Uterus (tissue), 4 donors: Measurements from ENCODE around the gene GPR68. TPM values are rescaled to one million over a fixed set of nuclear protein-coding genes. Genes with fewer than 3 reads are reported as not detected.

Source experiments
- DNase-seq, 2 donors: peaks; one replicate each; pipeline ENCODE4 v3.0.0-alpha.2; 2019 to 2020
- H3K27ac ChIP-seq, 2 donors: fragments of 200-600 bp; sonication (generic); 1 replicate in 1 of 2; 2 replicates in 1 of 2; pipeline ENCODE4 v1.5.1; 2016 to 2018
- H3K27me3 ChIP-seq, 2 donors: fragments of 200-600 bp; sonication (generic); one replicate each; pipeline ENCODE4 v1.5.1; 2018 to 2019; ENCODE audit warnings: control low read depth in 1 of 2
- H3K36me3 ChIP-seq, 2 donors: fragments of 200-600 bp; sonication (generic); one replicate each; pipeline ENCODE4 v1.5.1; 2019; ENCODE audit warnings: control low read depth in 1 of 2
- H3K4me1 ChIP-seq, 2 donors: fragments of 200-600 bp; sonication (generic); one replicate each; pipeline ENCODE4 v1.5.1; 2018 to 2019; ENCODE audit warnings: control low read depth in 1 of 2
- H3K4me3 ChIP-seq, 2 donors: fragments of 200-600 bp; sonication (generic); 1 replicate in 1 of 2; 2 replicates in 1 of 2; pipeline ENCODE4 v1.5.1; 2018 to 2019; ENCODE audit warnings: mild to moderate bottlenecking in 1 of 2
- H3K9me3 ChIP-seq, 2 donors: fragments of 200-600 bp; sonication (generic); one replicate each; pipeline ENCODE4 v1.5.1; 2019; ENCODE audit warnings: control low read depth in 1 of 2
- POLR2A ChIP-seq, 2 donors: fragments of 450-650 bp; IDR thresholded peaks; one replicate each; pipeline ENCODE4 v1.6.1; 2016; ENCODE audit warnings: antibody characterized with exemption in 2 of 2, mild to moderate bottlenecking in 1 of 2, moderate library complexity in 1 of 2
- intact Hi-C: fragments of 100-400 bp; cut with DNase I; formaldehyde crosslinking; loops from one replicate; pipeline ENCODE4 v1.15.1; 2023; ENCODE audit warnings: low total_unique reads
- total RNA-seq, 4 donors: library from RNA; depleted of rRNA in 3 of 4; stranded (reverse); fragments of >200 nt in 3 of 4; gene quantifications; one replicate each; pipeline versions ENCODE4 v1.1.0 to v1.2.4, GENCODE V29; 2014 to 2023
- TF ChIP-seq, protein P1 (sequence below), 4 experiments: fragments of 200-600 bp in 2 of 4; fragments of 450-650 bp in 2 of 4; sonication (generic) in 2 of 4; IDR thresholded peaks; one replicate each; pipeline ENCODE4 v1.5.1; 2016 to 2019; ENCODE audit warnings: antibody characterized with exemption in 4 of 4, mild to moderate bottlenecking in 2 of 4, moderate library complexity in 1 of 4
- donor health status: DM: yes; HTN: yes; CAD: no.

Gene GPR68
- total RNA-seq, 4 donors from 2014 or later, result 0.48 to 0.98 TPM; not detected in 2

DNA sequence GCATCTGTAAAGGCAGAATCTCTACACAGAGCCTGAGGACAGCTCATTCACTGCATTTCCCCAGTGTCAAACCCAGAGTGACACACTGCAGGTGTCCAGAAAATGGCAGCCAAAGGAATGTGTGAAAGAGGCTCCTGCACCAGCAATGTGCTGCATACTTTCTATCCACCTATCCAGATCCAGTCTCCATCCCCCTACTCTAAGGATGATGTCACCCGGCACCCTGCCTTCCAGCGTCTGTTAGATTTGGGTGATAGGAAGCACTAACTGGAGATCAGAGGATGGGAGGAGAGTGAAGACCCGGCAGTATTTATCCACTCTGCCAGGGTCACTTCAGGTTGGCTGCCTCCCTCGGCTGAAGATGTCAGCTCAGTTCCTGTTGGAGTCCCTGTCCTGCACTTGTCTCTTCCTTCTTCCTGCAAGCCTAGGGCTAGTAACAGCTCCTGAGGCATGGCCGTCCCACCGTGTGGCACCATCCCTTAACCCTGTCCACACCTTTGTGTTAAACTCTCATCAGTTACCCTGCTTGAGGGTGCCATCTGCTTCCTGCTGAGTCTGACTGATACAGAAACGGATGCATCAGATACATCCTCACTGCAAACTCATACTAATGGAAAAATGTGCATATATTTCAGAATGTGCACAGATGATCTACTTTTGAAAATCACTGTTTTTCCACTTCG is 13.0 kb upstream of the GPR68 start:
- Histone ChIP-seq H3K9me3 (no peaks in the 10 kb centered on the region), H3K4me3 (no peak overlapping the region), H3K27ac (peak overlapping the region in 1 of 2 donors; percentile 35)

DNA sequence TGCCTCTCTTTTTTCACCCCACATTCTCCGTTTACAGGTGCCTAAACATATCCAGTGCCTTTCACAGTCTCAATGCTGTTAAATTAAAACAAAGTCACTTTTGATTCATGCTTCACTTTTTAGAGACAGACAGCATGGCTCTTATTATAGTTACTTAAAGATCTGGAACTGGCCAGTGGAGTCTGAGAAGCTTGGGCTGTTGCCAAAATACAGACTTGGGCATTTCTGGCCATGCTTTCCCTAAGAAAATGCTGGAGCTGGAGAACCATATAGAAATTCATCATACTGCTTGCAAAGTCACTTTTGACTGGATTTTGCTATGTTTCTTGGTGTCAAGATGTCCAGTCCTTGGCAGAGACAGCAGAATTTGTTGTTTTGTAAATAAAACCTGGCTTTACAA is 12.2 kb upstream of the GPR68 start:
- no peaks in the 10 kb centered on the region for H3K36me3 ChIP-seq
- H3K4me3 ChIP-seq, result no peak overlapping the region
- no peak for TF ChIP-seq POLR2A (IDR thresholded peaks at IDR 0.05)
- TF ChIP-seq, protein P1, sequence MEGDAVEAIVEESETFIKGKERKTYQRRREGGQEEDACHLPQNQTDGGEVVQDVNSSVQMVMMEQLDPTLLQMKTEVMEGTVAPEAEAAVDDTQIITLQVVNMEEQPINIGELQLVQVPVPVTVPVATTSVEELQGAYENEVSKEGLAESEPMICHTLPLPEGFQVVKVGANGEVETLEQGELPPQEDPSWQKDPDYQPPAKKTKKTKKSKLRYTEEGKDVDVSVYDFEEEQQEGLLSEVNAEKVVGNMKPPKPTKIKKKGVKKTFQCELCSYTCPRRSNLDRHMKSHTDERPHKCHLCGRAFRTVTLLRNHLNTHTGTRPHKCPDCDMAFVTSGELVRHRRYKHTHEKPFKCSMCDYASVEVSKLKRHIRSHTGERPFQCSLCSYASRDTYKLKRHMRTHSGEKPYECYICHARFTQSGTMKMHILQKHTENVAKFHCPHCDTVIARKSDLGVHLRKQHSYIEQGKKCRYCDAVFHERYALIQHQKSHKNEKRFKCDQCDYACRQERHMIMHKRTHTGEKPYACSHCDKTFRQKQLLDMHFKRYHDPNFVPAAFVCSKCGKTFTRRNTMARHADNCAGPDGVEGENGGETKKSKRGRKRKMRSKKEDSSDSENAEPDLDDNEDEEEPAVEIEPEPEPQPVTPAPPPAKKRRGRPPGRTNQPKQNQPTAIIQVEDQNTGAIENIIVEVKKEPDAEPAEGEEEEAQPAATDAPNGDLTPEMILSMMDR (IDR thresholded peaks at IDR 0.05), result no peak
- no peak for DNase-seq
- H3K27me3 ChIP-seq, result no peaks in the 10 kb centered on the region
- no peak overlapping the region for H3K27ac ChIP-seq
- intact Hi-C loops, result no loop called here
- no peaks in the 10 kb centered on the region for H3K9me3 ChIP-seq
- H3K4me1 ChIP-seq, result peaks cover 0 to 12% of the 10 kb centered on the region in 2 donors

More for the DNA sequence above, 13.0 kb upstream of the GPR68 start:
- peaks cover 0 to 12% of the 10 kb centered on the region in 2 donors for H3K4me1 ChIP-seq
- no peaks in the 10 kb centered on the region for H3K27me3 ChIP-seq
- TF ChIP-seq, protein P1 (IDR thresholded peaks at IDR 0.05), result no peak
- TF ChIP-seq POLR2A (IDR thresholded peaks at IDR 0.05), result no peak
- intact Hi-C loops, result no loop called here
- DNase-seq, result no peak
- H3K36me3 ChIP-seq, result no peaks in the 10 kb centered on the region

DNA sequence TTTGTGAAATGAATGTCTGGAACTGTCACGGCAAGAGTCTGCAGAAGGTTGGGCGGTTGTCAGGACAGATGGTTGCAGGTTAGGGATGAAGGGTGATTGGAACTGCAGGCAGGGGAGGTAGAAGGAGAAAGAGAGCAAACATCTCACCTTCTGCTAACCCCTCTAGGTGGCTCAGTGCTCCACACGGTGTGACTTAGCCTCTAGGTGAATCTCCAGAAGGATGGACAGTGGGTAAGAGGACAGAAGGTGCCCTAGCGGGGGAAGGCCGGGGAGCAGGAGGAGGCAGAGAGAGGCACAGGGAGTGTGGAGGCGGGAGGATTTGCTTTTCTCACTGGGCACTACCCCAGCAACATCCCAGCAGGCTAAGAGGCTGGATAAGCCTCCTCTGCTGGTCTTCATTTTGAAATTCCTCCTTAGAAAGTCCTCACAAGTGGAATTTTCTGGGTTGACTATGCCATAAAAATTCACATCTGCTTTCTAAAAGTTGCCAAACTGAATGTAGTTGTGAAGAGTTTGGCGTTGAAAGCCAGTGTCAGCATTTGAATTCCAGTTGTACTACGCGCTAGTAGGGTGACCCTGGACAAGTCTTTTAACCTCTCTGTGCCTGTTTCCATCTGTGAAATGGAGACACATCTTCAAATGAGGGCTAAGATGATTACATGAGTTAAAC is 10.7 kb upstream of the GPR68 start:
- H3K9me3 ChIP-seq, result no peaks in the 10 kb centered on the region
- TF ChIP-seq, protein P1 (IDR thresholded peaks at IDR 0.05), result no peak
- no peak for TF ChIP-seq POLR2A (IDR thresholded peaks at IDR 0.05)
- intact Hi-C loops, result no loop called here
- H3K27ac ChIP-seq, result no peak overlapping the region
- no peak for DNase-seq
- peaks cover 0 to 12% of the 10 kb centered on the region in 2 donors for H3K4me1 ChIP-seq
- H3K27me3 ChIP-seq, result no peaks in the 10 kb centered on the region
- no peak overlapping the region for H3K4me3 ChIP-seq
- H3K36me3 ChIP-seq, result no peaks in the 10 kb centered on the region

GRCh38 chr14:91254461-91254860 is 10.0 kb upstream of the GPR68 start:
- H3K9me3 ChIP-seq, result no peaks in the 10 kb centered on the region
- H3K27me3 ChIP-seq, result no peaks in the 10 kb centered on the region
- peaks cover 0 to 12% of the 10 kb centered on the region in 2 donors for H3K4me1 ChIP-seq
- TF ChIP-seq, protein P1 (IDR thresholded peaks at IDR 0.05), result no peak
- TF ChIP-seq POLR2A (IDR thresholded peaks at IDR 0.05), result no peak
- no peak for DNase-seq
- no peak overlapping the region for H3K4me3 ChIP-seq
- H3K27ac ChIP-seq, result no peak overlapping the region
- intact Hi-C loops, result no loop called here
- no peaks in the 10 kb centered on the region for H3K36me3 ChIP-seq

DNA sequence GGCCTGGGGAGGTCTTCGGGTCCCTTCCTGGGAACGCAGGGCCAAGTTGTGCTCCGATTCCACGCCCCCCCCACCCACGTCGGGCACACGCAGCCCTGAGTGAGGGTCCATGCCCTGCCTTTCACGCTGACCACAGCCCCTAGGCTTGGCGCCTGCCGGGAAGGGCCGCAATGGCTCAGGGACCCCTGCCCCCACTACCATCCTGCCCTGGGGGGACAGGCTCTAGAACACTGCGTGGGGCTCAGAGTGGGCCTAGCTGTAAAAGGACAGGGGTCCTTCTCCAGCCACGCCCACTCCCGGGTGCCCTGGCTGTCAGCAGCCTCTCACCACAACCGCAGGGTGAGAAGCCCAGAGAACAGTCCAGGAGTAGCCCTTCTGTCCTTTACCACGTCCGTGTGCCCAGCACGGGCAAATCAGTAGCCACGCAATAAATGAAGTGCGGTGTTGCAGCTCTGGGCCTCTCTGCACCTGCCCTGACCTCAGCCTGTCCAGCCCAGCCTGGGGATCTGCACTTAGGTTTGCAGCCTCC is 9.4 kb upstream of the GPR68 start:
- Histone ChIP-seq H3K9me3 (no peaks in the 10 kb centered on the region), H3K27ac (peak overlapping the region; percentile 43 to 60), H3K4me3 (peak overlapping the region; percentile 50 to 54), H3K4me1 (peaks cover 0 to 12% of the 10 kb centered on the region in 2 donors), H3K27me3 (no peaks in the 10 kb centered on the region), H3K36me3 (no peaks in the 10 kb centered on the region)
- intact Hi-C loops, result no loop called here
- DNase-seq, result no peak
- TF ChIP-seq, protein P1 (IDR thresholded peaks at IDR 0.05), result no peak
- TF ChIP-seq POLR2A (IDR thresholded peaks at IDR 0.05), result no peak
